Measurements from ENCODE around the gene SYNE2.

The SYNE2 gene

GRCh38 chr14:64170181-64170580 lies 317.4 kb downstream of the SYNE2 start:
- TF ChIP-seq CEBPB (IDR thresholded peaks at IDR 0.05) (no peak), TAF1 (IDR thresholded peaks at IDR 0.05; ENCODE audit: low read depth) (no peak), TCF12 (IDR thresholded peaks at IDR 0.05; ENCODE audit: low read depth) (no peak), REST (IDR thresholded peaks at IDR 0.05; ENCODE audit: low read depth) (no peak), EP300 (IDR thresholded peaks at IDR 0.05; ENCODE audit: borderline replicate concordance) (no peak), EGR1 (IDR thresholded peaks at IDR 0.05) (no peak)

- no peak for TF ChIP-seq ZBTB7A (IDR thresholded peaks at IDR 0.05; ENCODE audit: low read depth)
- TF ChIP-seq REST (IDR thresholded peaks at IDR 0.05; ENCODE audit: low read depth) = no peak
- TF ChIP-seq TAF1 (IDR thresholded peaks at IDR 0.05; ENCODE audit: low read depth) = no peak
- no peak for TF ChIP-seq FOXM1 (IDR thresholded peaks at IDR 0.05; ENCODE audit: borderline replicate concordance, low read depth)
- no peak for TF ChIP-seq RAD21 (IDR thresholded peaks at IDR 0.05; ENCODE audit: low read depth)
- TF ChIP-seq CEBPB (IDR thresholded peaks at IDR 0.05) = no peak
Observed at GRCh38 chr14:64174922-64175782, 322.3 kb downstream of the SYNE2 start.

- no peak for TF ChIP-seq CREB1 (IDR thresholded peaks at IDR 0.05; ENCODE audit: low read depth)
- no peak for TF ChIP-seq USF1 (IDR thresholded peaks at IDR 0.05)
- no peak for TF ChIP-seq TEAD4 (IDR thresholded peaks at IDR 0.05)
- no peak for TF ChIP-seq REST (IDR thresholded peaks at IDR 0.05; ENCODE audit: low read depth)
Observed at GRCh38 chr14:64176330-64176729, 323.5 kb downstream of the SYNE2 start.

GRCh38 chr14:64178814-64179213 lies 326.0 kb downstream of the SYNE2 start:
- TF ChIP-seq TEAD4 (IDR thresholded peaks at IDR 0.05) (no peak), USF1 (IDR thresholded peaks at IDR 0.05) (no peak), MAX (IDR thresholded peaks at IDR 0.05) (no peak), NFIC (IDR thresholded peaks at IDR 0.05) (no peak), TAF1 (IDR thresholded peaks at IDR 0.05; ENCODE audit: low read depth) (no peak), CREB1 (IDR thresholded peaks at IDR 0.05; ENCODE audit: low read depth) (no peak), TCF12 (IDR thresholded peaks at IDR 0.05; ENCODE audit: low read depth) (no peak), EP300 (IDR thresholded peaks at IDR 0.05; ENCODE audit: borderline replicate concordance) (no peak), REST (IDR thresholded peaks at IDR 0.05; ENCODE audit: low read depth) (no peak), FOXM1 (IDR thresholded peaks at IDR 0.05; ENCODE audit: borderline replicate concordance, low read depth) (no peak), ZBTB7A (IDR thresholded peaks at IDR 0.05; ENCODE audit: low read depth) (no peak), CEBPB (IDR thresholded peaks at IDR 0.05) (no peak), EGR1 (IDR thresholded peaks at IDR 0.05) (no peak), RAD21 (IDR thresholded peaks at IDR 0.05; ENCODE audit: low read depth) (no peak), YY1 (IDR thresholded peaks at IDR 0.05; ENCODE audit: low read depth) (no peak)

All from Ishikawa (cell line).